ENCODE measurements around the gene HOXD1. TPM values are rescaled to one million over a fixed set of nuclear protein-coding genes. Genes with fewer than 3 reads are reported as not detected.

The HOXD1 gene
- total RNA-seq, 1 experiment from 2014 or later: 0.18 TPM

GRCh38 chr2:176212276-176212675 is 23.8 kb downstream of the HOXD1 start:
- ChIA-PET CTCF (no interaction called here), POLR2A (no interaction called here)
- Histone ChIP-seq H3K9me3 (ENCODE audit: control insufficient read depth, insufficient read depth, low read depth, low read length) (no peaks in the 10 kb centered on the region), H3K27ac (ENCODE audit: low read length) (no peak overlapping the region), H3K27me3 (ENCODE audit: control insufficient read depth, insufficient read depth, low read length) (peaks cover 6% of the 10 kb centered on the region), H3K4me3 (ENCODE audit: low read depth in 2 of 2, low read length in 2 of 2) (no peak overlapping the region), H3K36me3 (ENCODE audit: control insufficient read depth, insufficient read depth, low read length) (no peaks in the 10 kb centered on the region), H3K4me1 (ENCODE audit: control insufficient read depth, insufficient read depth, low read length) (no peaks in the 10 kb centered on the region)
- no peak for DNase-seq (ENCODE audit: low read depth, low spot score)
- in situ Hi-C loops (cut with HindIII; ENCODE audit: low pct_unique_long_range_greater_than_20kb, low sequenced_read_pairs): no loop called here
- no peak for ATAC-seq
- TF ChIP-seq TCF7L2 (IDR thresholded peaks at IDR 0.05; ENCODE audit: low read depth, low read length): no peak
- TF ChIP-seq, protein P1, sequence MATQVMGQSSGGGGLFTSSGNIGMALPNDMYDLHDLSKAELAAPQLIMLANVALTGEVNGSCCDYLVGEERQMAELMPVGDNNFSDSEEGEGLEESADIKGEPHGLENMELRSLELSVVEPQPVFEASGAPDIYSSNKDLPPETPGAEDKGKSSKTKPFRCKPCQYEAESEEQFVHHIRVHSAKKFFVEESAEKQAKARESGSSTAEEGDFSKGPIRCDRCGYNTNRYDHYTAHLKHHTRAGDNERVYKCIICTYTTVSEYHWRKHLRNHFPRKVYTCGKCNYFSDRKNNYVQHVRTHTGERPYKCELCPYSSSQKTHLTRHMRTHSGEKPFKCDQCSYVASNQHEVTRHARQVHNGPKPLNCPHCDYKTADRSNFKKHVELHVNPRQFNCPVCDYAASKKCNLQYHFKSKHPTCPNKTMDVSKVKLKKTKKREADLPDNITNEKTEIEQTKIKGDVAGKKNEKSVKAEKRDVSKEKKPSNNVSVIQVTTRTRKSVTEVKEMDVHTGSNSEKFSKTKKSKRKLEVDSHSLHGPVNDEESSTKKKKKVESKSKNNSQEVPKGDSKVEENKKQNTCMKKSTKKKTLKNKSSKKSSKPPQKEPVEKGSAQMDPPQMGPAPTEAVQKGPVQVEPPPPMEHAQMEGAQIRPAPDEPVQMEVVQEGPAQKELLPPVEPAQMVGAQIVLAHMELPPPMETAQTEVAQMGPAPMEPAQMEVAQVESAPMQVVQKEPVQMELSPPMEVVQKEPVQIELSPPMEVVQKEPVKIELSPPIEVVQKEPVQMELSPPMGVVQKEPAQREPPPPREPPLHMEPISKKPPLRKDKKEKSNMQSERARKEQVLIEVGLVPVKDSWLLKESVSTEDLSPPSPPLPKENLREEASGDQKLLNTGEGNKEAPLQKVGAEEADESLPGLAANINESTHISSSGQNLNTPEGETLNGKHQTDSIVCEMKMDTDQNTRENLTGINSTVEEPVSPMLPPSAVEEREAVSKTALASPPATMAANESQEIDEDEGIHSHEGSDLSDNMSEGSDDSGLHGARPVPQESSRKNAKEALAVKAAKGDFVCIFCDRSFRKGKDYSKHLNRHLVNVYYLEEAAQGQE (IDR thresholded peaks at IDR 0.05; ENCODE audit: insufficient read depth in 1 of 2, low read depth in 2 of 2, low read length in 1 of 2): no peak
- TF ChIP-seq CTCF (IDR thresholded peaks at IDR 0.05): no peak
- no peak for TF ChIP-seq SIN3A (IDR thresholded peaks at IDR 0.05; ENCODE audit: borderline replicate concordance, insufficient read depth, low read depth, low read length)
- no peak for TF ChIP-seq POLR2AphosphoS5 (IDR thresholded peaks at IDR 0.05; ENCODE audit: low read depth, low read length)
- intact Hi-C loops (cut with micrococcal nuclease; ENCODE audit: unreplicated experiment): no loop called here
- no TSS peak for BruUV-seq (replicated peaks)

GRCh38 chr2:176213406-176213805 is 24.9 kb downstream of the HOXD1 start:
- BruUV-seq (replicated peaks): no TSS peak
- intact Hi-C loops (cut with micrococcal nuclease; ENCODE audit: unreplicated experiment): no loop called here
- ATAC-seq: no peak

More at GRCh38 chr2:176213406-176213805, 24.9 kb downstream of the HOXD1 start:
- ChIA-PET CTCF (interaction anchor here (0.7 kb wide), 1 partner anchor 951 kb away, joined by 4 read pairs; no protein-coding TSS in a partner anchor), POLR2A (no interaction called here)
- H3K36me3 ChIP-seq (ENCODE audit: control insufficient read depth, insufficient read depth, low read length): no peaks in the 10 kb centered on the region
- no peak for DNase-seq (ENCODE audit: low read depth, low spot score)
- no peaks in the 10 kb centered on the region for H3K4me1 ChIP-seq (ENCODE audit: control insufficient read depth, insufficient read depth, low read length)
- no peak overlapping the region for H3K4me3 ChIP-seq (ENCODE audit: low read depth in 2 of 2, low read length in 2 of 2)
- no peak for TF ChIP-seq CTCF (IDR thresholded peaks at IDR 0.05)
- TF ChIP-seq, protein P1 (IDR thresholded peaks at IDR 0.05; ENCODE audit: insufficient read depth in 1 of 2, low read depth in 2 of 2, low read length in 1 of 2): no peak
- TF ChIP-seq SIN3A (IDR thresholded peaks at IDR 0.05; ENCODE audit: borderline replicate concordance, insufficient read depth, low read depth, low read length): no peak
- no peak for TF ChIP-seq TCF7L2 (IDR thresholded peaks at IDR 0.05; ENCODE audit: low read depth, low read length)
- no peak for TF ChIP-seq POLR2AphosphoS5 (IDR thresholded peaks at IDR 0.05; ENCODE audit: low read depth, low read length)
- in situ Hi-C loops (cut with HindIII; ENCODE audit: low pct_unique_long_range_greater_than_20kb, low sequenced_read_pairs): no loop called here
- no peaks in the 10 kb centered on the region for H3K9me3 ChIP-seq (ENCODE audit: control insufficient read depth, insufficient read depth, low read depth, low read length)
- no peak overlapping the region for H3K27ac ChIP-seq (ENCODE audit: low read length)
- peaks cover 6% of the 10 kb centered on the region for H3K27me3 ChIP-seq (ENCODE audit: control insufficient read depth, insufficient read depth, low read length)
